GM12892 (cell line): Measurements from ENCODE around the gene TAF11.

Experiments
- POLR2A ChIP-seq: IDR thresholded peaks from 2 replicates; pipeline ENCODE4 v1.6.1; 2011; ENCODE audit warnings: low read depth, low read length, control low read depth
- POLR2AphosphoS5 ChIP-seq: IDR thresholded peaks from 2 replicates; pipeline ENCODE4 v1.6.1; 2011; ENCODE audit warnings: low read depth, low read length, control low read depth
- TAF1 ChIP-seq: IDR thresholded peaks from 2 replicates; pipeline ENCODE4 v1.6.1; 2011; ENCODE audit warnings: low read depth, mild to moderate bottlenecking, control low read depth, low read length, borderline replicate concordance

DNA sequence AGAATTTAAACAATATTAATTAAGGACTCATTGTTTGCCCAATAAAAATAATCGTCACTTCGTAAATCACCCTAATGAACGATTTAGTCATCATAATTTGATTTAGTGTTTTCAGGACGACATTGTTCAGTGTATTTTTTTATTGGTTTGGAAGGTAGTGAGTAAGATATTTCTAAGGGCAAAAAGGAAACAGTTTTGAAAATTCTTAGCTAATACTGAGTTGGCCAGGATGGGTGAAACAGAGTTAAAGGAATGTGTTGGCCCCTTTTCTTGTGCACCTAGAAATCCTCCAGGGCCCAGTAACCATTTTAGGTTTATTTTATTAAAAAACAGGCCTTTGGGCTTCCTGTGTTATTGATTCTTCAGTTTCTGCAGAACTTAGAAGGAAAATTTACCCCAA is 26.5 kb upstream of the TAF11 start:
- TF ChIP-seq POLR2A (no peak), POLR2AphosphoS5 (no peak), TAF1 (no peak)
